Esophagus squamous epithelium (tissue), 5 donors: ENCODE measurements around the gene PGP. TPM values are rescaled to one million over a fixed set of nuclear protein-coding genes. Genes with fewer than 3 reads are reported as not detected.
"Not testable (repeated sequence)": the region's sequence is repeated elsewhere in the genome, so short reads cannot be mapped to it uniquely, and the experiment has no call there.

Source experiments
- DNase-seq: peaks from one replicate; lab custom pipeline; 2025; lab: John Stamatoyannopoulos, UW
- H3K27ac ChIP-seq, 4 donors: fragments of 200-600 bp; sonication (generic); one replicate each; pipeline ENCODE4 v1.5.1; 2016 to 2019; ENCODE audit warnings: mild to moderate bottlenecking in 1 of 4
- H3K27me3 ChIP-seq, 4 donors: fragments of 200-600 bp; sonication (generic); 1 replicate in 3 of 4; 2 replicates in 1 of 4; pipeline versions ENCODE4 v1.5.1 to v1.6.0; 2017 to 2021; ENCODE audit warnings: antibody characterized with exemption in 1 of 4
- H3K36me3 ChIP-seq, 3 donors: fragments of 200-600 bp; sonication (generic); one replicate each; pipeline ENCODE4 v1.5.1; 2016 to 2019
- H3K4me1 ChIP-seq, 3 donors: fragments of 200-600 bp; sonication (generic); one replicate each; pipeline ENCODE4 v1.5.1; 2017 to 2019
- H3K4me3 ChIP-seq, 4 donors: fragments of 200-600 bp; sonication (generic); 1 replicate in 3 of 4; 2 replicates in 1 of 4; pipeline ENCODE4 v1.5.1; 2016 to 2019; ENCODE audit warnings: mild to moderate bottlenecking in 2 of 4, moderate library complexity in 1 of 4
- H3K9me3 ChIP-seq, 3 donors: fragments of 200-600 bp; sonication (generic); one replicate each; pipeline ENCODE4 v1.5.1; 2016 to 2019
- CTCF ChIP-seq, 6 experiments: fragments of 450-650 bp in 4 of 6; fragments of 200-600 bp in 2 of 6; sonication (generic) in 2 of 6; IDR thresholded peaks; one replicate each; pipeline ENCODE4 v1.5.1; 2016 to 2019; ENCODE audit warnings: antibody characterized with exemption in 6 of 6, mild to moderate bottlenecking in 4 of 6, moderate library complexity in 4 of 6
- POLR2A ChIP-seq, 4 donors: fragments of 450-650 bp; IDR thresholded peaks; one replicate each; pipeline ENCODE4 v1.6.1; 2017; ENCODE audit warnings: antibody characterized with exemption in 4 of 4, mild to moderate bottlenecking in 4 of 4, moderate library complexity in 3 of 4
- WGBS, 2 donors: methylation state at CpG; one replicate each; pipeline ENCODE4 v1.1.5; 2018; 5-methylcytosine and 5-hydroxymethylcytosine counted together
- intact Hi-C: fragments of 100-400 bp; cut with DNase I; formaldehyde crosslinking; loops from one replicate; pipeline ENCODE4 v1.15.0; 2022
- total RNA-seq, 4 donors: library from RNA; depleted of rRNA; stranded (reverse); fragments of >200 nt; gene quantifications; one replicate each; pipeline ENCODE4 v1.1.0, GENCODE V29; 2016
- donor health status: DM: yes; HTN: yes; CAD: no.

The PGP gene
- total RNA-seq, 4 donors from 2014 or later = 5.5 to 14.2 (median 7.4) TPM

GRCh38 chr16:2204416-2205103 lies 10.1 kb downstream of the PGP start:
- intact Hi-C loops = no loop called here
- peaks cover 13 to 24% (median 22%) of the 10 kb centered on the region in 3 donors for H3K4me1 ChIP-seq
- H3K36me3 ChIP-seq = peaks cover 14 to 32% (median 25%) of the 10 kb centered on the region in 3 donors
- no peak for DNase-seq
- H3K27ac ChIP-seq = peak overlapping the region; percentile 96 to 99 (median 98)
- H3K27me3 ChIP-seq = peaks cover 0 to 3% (median 0%) of the 10 kb centered on the region in 4 donors
- TF ChIP-seq POLR2A (IDR thresholded peaks at IDR 0.05) = no peak
- TF ChIP-seq CTCF (IDR thresholded peaks at IDR 0.05) = no peak
- WGBS, 2 donors = 74 to 78% methylated on average over 13 of the region's 13 CpGs
- H3K4me3 ChIP-seq = peak overlapping the region; percentile 67 to 87 (median 82)
- no peaks in the 10 kb centered on the region for H3K9me3 ChIP-seq

GRCh38 chr16:2203119-2203688 lies 11.4 kb downstream of the PGP start:
- H3K4me1 ChIP-seq = peaks cover 13 to 24% (median 22%) of the 10 kb centered on the region in 3 donors
- H3K9me3 ChIP-seq, DNase-seq, intact Hi-C loops, H3K27ac ChIP-seq, H3K4me3 ChIP-seq: not testable (repeated sequence)
- 83 to 93% methylated on average over 8 of the region's 8 CpGs for WGBS, 2 donors
- H3K36me3 ChIP-seq = peaks cover 4 to 19% (median 12%) of the 10 kb centered on the region in 3 donors
- H3K27me3 ChIP-seq = peaks cover 0 to 15% (median 0%) of the 10 kb centered on the region in 4 donors

GRCh38 chr16:2200313-2200712 lies 14.3 kb downstream of the PGP start:
- Histone ChIP-seq H3K4me1 (peaks cover 7 to 22% (median 20%) of the 10 kb centered on the region in 3 donors), H3K4me3 (no peak overlapping the region), H3K9me3 (no peaks in the 10 kb centered on the region), H3K36me3 (no peaks in the 10 kb centered on the region), H3K27ac (no peak overlapping the region), H3K27me3 (peaks cover 6 to 42% (median 9%) of the 10 kb centered on the region in 4 donors)
- intact Hi-C loops = no loop called here
- TF ChIP-seq CTCF (IDR thresholded peaks at IDR 0.05) (no peak), POLR2A (IDR thresholded peaks at IDR 0.05) (no peak)
- no peak for DNase-seq
- 91 to 92% methylated on average over 5 to 6 of the region's 6 CpGs for WGBS, 2 donors

- DNase-seq = no peak
- TF ChIP-seq POLR2A (IDR thresholded peaks at IDR 0.05) (no peak), CTCF (IDR thresholded peaks at IDR 0.05) (no peak)
- no peak overlapping the region for H3K4me3 ChIP-seq
- peaks cover 10 to 48% (median 13%) of the 10 kb centered on the region in 4 donors for H3K27me3 ChIP-seq
- intact Hi-C loops = no loop called here
- peaks cover 13 to 24% (median 22%) of the 10 kb centered on the region in 3 donors for H3K4me1 ChIP-seq
- WGBS, 2 donors = 83% methylated on average over 7 of the region's 14 CpGs; no CpG with 5 or more reads in 1 of the 2 donors
- no peaks in the 10 kb centered on the region for H3K9me3 ChIP-seq
- H3K36me3 ChIP-seq = no peaks in the 10 kb centered on the region
- H3K27ac ChIP-seq = no peak overlapping the region
Observed at GRCh38 chr16:2199621-2200139, 15.0 kb downstream of the PGP start.

- Histone ChIP-seq H3K27ac (no peak overlapping the region), H3K4me1 (peaks cover 15 to 27% (median 20%) of the 10 kb centered on the region in 3 donors), H3K36me3 (no peaks in the 10 kb centered on the region), H3K4me3 (no peak overlapping the region), H3K9me3 (no peaks in the 10 kb centered on the region), H3K27me3 (peaks cover 10 to 54% (median 16%) of the 10 kb centered on the region in 4 donors)
- TF ChIP-seq POLR2A (IDR thresholded peaks at IDR 0.05) (no peak), CTCF (IDR thresholded peaks at IDR 0.05) (no peak)
- intact Hi-C loops = no loop called here
- 60% methylated on average over 1 of the region's 5 CpGs; no CpG with 5 or more reads in 1 of the 2 donors for WGBS, 2 donors
- no peak for DNase-seq
Observed at GRCh38 chr16:2199095-2199494, 15.5 kb downstream of the PGP start.
